H9 (cell line): ENCODE measurements around the gene CDH5. TPM values are rescaled to one million over a fixed set of nuclear protein-coding genes. Genes with fewer than 3 reads are reported as not detected.

Experiments
- DNase-seq: peaks from one replicate; pipeline ENCODE4 v3.0.0-alpha.2; 2017
- H2AFZ ChIP-seq: one replicate; pipeline ENCODE4 v1.6.1; 2013; ENCODE audit warnings: mild to moderate bottlenecking, low read length, control low read depth, moderate library complexity
- H2AK5ac ChIP-seq: 2 replicates; pipeline ENCODE4 v1.6.1; 2013; ENCODE audit warnings: low read length, control low read depth, mixed read lengths; ENCODE audit not compliant: insufficient read length
- H2BK120ac ChIP-seq: one replicate; pipeline ENCODE4 v1.6.1; 2013; ENCODE audit warnings: low read depth, mild to moderate bottlenecking, low read length, control low read depth, inconsistent platforms; ENCODE audit not compliant: poor library complexity, severe bottlenecking
- H2BK12ac ChIP-seq: 2 replicates; pipeline ENCODE4 v1.6.1; 2013; ENCODE audit warnings: low read length, control low read depth, mixed read lengths, low read depth; ENCODE audit not compliant: insufficient read length
- H2BK15ac ChIP-seq: 2 replicates; pipeline ENCODE4 v1.6.1; 2013; ENCODE audit warnings: low read depth, low read length, control low read depth
- H2BK20ac ChIP-seq: one replicate; pipeline ENCODE4 v1.6.1; 2013; ENCODE audit warnings: low read depth, mild to moderate bottlenecking, low read length, control low read depth, inconsistent platforms; ENCODE audit not compliant: poor library complexity, severe bottlenecking
- H2BK5ac ChIP-seq: 2 replicates; pipeline ENCODE4 v1.6.1; 2013; ENCODE audit warnings: low read length, control low read depth, mixed read lengths; ENCODE audit not compliant: insufficient read length
- H3K14ac ChIP-seq: 2 replicates; pipeline ENCODE4 v1.6.1; 2013; ENCODE audit warnings: low read length, control low read depth; ENCODE audit not compliant: insufficient read depth
- H3K18ac ChIP-seq: 2 replicates; pipeline ENCODE4 v1.6.1; 2013; ENCODE audit warnings: low read depth, mild to moderate bottlenecking, mixed read lengths, low read length, control low read depth; ENCODE audit not compliant: insufficient read length
- H3K23ac ChIP-seq: 2 replicates; pipeline ENCODE4 v1.6.1; 2013; ENCODE audit warnings: low read length, control low read depth, mixed read lengths, low read depth; ENCODE audit not compliant: insufficient read length
- H3K23me2 ChIP-seq: 2 replicates; pipeline ENCODE4 v1.6.1; 2013; ENCODE audit warnings: low read depth, mild to moderate bottlenecking, mixed read lengths, low read length, control low read depth; ENCODE audit not compliant: insufficient read length, poor library complexity, severe bottlenecking
- H3K27ac ChIP-seq: 2 replicates; pipeline ENCODE4 v1.5.1; 2013; ENCODE audit warnings: low read length, control low read depth, mixed read lengths, low read depth; ENCODE audit not compliant: insufficient read length
- H3K27me3 ChIP-seq: 2 replicates; pipeline ENCODE4 v1.6.1; 2013; ENCODE audit warnings: low read length, control low read depth, inconsistent platforms; ENCODE audit not compliant: insufficient read depth
- H3K4ac ChIP-seq: 2 replicates; pipeline ENCODE4 v1.6.1; 2013; ENCODE audit warnings: low read depth, mild to moderate bottlenecking, control low read depth, inconsistent platforms, low read length, moderate library complexity
- H3K4me1 ChIP-seq: 2 replicates; pipeline ENCODE4 v1.6.1; 2013; ENCODE audit warnings: low read length, control low read depth, inconsistent platforms; ENCODE audit not compliant: insufficient read depth
- H3K4me2 ChIP-seq: 2 replicates; pipeline ENCODE4 v1.6.1; 2013; ENCODE audit warnings: low read length, control low read depth, mixed read lengths; ENCODE audit not compliant: insufficient read length, insufficient read depth
- H3K56ac ChIP-seq: 2 replicates; pipeline ENCODE4 v1.6.1; 2013; ENCODE audit warnings: low read depth, mild to moderate bottlenecking, mixed read lengths, low read length, control low read depth; ENCODE audit not compliant: insufficient read length
- H3K79me1 ChIP-seq: 2 replicates; pipeline ENCODE4 v1.6.1; 2013; ENCODE audit warnings: low read depth, mild to moderate bottlenecking, moderate library complexity, low read length, control low read depth, inconsistent platforms; ENCODE audit not compliant: insufficient read depth, poor library complexity, severe bottlenecking
- H3K79me2 ChIP-seq: 2 replicates; pipeline ENCODE4 v1.6.1; 2013; ENCODE audit warnings: low read length, control low read depth, inconsistent platforms; ENCODE audit not compliant: insufficient read depth
- H3K9ac ChIP-seq: 2 replicates; pipeline ENCODE4 v1.6.1; 2013; ENCODE audit warnings: low read length, control low read depth, mixed read lengths; ENCODE audit not compliant: insufficient read length; ENCODE audit errors: extremely low read depth
- H3K9me3 ChIP-seq: one replicate; pipeline ENCODE4 v1.6.1; 2013; ENCODE audit warnings: low read depth, low read length, inconsistent platforms; ENCODE audit not compliant: control insufficient read depth
- H3T11ph ChIP-seq: one replicate; pipeline ENCODE4 v1.6.1; 2013; ENCODE audit warnings: mild to moderate bottlenecking, low read length, control low read depth, inconsistent platforms
- H4K20me1 ChIP-seq: one replicate; pipeline ENCODE4 v1.6.1; 2013; ENCODE audit not compliant: control insufficient read depth, insufficient read length, insufficient read depth
- H4K5ac ChIP-seq: 2 replicates; pipeline ENCODE4 v1.6.1; 2013; ENCODE audit warnings: low read depth, mild to moderate bottlenecking, mixed read lengths, low read length, control low read depth; ENCODE audit not compliant: insufficient read length
- H4K8ac ChIP-seq: replicated peaks from 2 replicates; pipeline ENCODE4 v1.6.1; 2013; ENCODE audit warnings: low read length, control low read depth, mixed read lengths, low read depth; ENCODE audit not compliant: insufficient read length
- H4K91ac ChIP-seq: 2 replicates; pipeline ENCODE4 v1.6.1; 2013; ENCODE audit warnings: low read depth, mild to moderate bottlenecking, moderate library complexity, mixed read lengths, low read length, control low read depth; ENCODE audit not compliant: insufficient read length
- H3K27ac Mint-ChIP-seq, 3 experiments: 2 replicates in 2 of 3; 3 replicates in 1 of 3; pipeline ENCODE4 v1.8.0; 2020 to 2021; ENCODE audit warnings: mixed read lengths in 3 of 3, mild to moderate bottlenecking in 1 of 3, moderate library complexity in 1 of 3
- H3K27me3 Mint-ChIP-seq: 2 replicates; pipeline ENCODE4 v1.8.0; 2021; ENCODE audit warnings: low read depth, mild to moderate bottlenecking, moderate library complexity, mixed read lengths
- H3K36me3 Mint-ChIP-seq, 3 experiments: 2 replicates in 2 of 3; 3 replicates in 1 of 3; pipeline ENCODE4 v1.8.0; 2020 to 2021; ENCODE audit warnings: low read depth in 3 of 3, mixed read lengths in 3 of 3; ENCODE audit not compliant: insufficient read depth in 1 of 3
- H3K4me1 Mint-ChIP-seq, 2 experiments: 2 replicates each; pipeline ENCODE4 v1.8.0; 2020; ENCODE audit warnings: mixed read lengths in 2 of 2
- H3K4me3 Mint-ChIP-seq, 2 experiments: 2 replicates in 1 of 2; 3 replicates in 1 of 2; pipeline ENCODE4 v1.8.0; 2020 to 2021; ENCODE audit warnings: mild to moderate bottlenecking in 2 of 2, mixed read lengths in 2 of 2, moderate library complexity in 1 of 2
- H3K9me3 Mint-ChIP-seq, 2 experiments: 2 replicates in 1 of 2; 3 replicates in 1 of 2; pipeline ENCODE4 v1.8.0; 2020; ENCODE audit warnings: mild to moderate bottlenecking in 2 of 2, mixed read lengths in 2 of 2, moderate library complexity in 1 of 2
- WGBS: extraction: QIAGEN DNeasy Blood & Tissue Kit; methylation state at CpG from one replicate; pipeline ENCODE4 v1.1.7; 2013; ENCODE audit warnings: missing lambda C conversion rate, low lambda C conversion rate, mixed read lengths; ENCODE audit not compliant: insufficient read length; ENCODE audit errors: extremely low coverage; 5-methylcytosine and 5-hydroxymethylcytosine counted together
- total RNA-seq: library from RNA; stranded (reverse); gene quantifications from 2 replicates; pipeline ENCODE4 v1.2.1, GENCODE V29; 2021
- TF ChIP-seq, protein P1 (sequence below): fragments of 200-600 bp; sonication (generic); conservative IDR thresholded peaks from 3 replicates; pipeline ENCODE4 v1.8.0; 2021; ENCODE audit warnings: antibody characterized with exemption, mild to moderate bottlenecking

CDH5 gene
- total RNA-seq, 1 experiment from 2014 or later = 0.20 TPM

DNA sequence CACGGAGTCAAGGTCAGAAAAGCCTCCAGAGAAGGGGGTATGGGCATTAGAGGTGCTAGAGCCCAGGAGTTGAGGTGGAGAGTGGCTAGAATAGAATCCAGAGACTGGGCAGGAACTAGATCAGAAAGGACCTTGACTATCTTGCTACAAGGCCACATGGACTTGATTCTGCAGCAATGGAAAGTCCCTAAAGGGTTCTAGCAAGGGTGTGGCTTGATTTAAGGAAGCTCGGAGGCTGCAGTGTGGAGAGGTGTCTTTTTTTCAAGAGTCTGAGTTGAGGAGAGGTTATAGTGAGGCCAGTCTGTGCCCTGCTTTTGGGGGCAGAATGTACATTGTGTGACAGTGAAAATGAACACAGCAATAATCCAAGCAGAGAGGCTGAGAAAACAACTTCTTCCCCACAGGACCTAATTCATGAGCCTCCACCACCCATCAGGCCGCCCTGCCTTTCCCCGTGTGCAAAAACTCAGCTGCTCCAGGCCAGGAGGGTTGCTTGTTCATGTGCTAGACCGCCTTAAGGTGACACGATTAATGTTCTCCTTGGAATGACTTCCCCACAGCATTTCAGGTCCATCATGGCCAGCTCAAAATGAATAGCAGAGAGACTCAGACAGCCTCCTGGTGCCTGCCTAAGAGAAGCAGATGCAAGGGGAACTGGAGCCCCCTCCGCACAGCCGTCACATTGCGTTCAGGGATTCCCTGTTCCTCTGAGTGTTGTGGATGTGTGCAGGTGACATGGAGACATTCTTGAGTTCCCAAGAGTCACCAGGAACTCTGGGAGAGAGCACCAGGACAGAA is 51.9 kb downstream of the CDH5 start:
- H2BK20ac ChIP-seq = no peak overlapping the region
- H3K27me3 ChIP-seq = no peaks in the 10 kb centered on the region
- H2AK5ac ChIP-seq = no peak overlapping the region
- no peak overlapping the region for H4K8ac ChIP-seq
- H3K79me2 ChIP-seq = no peaks in the 10 kb centered on the region
- H2BK12ac ChIP-seq = no peak overlapping the region
- DNase-seq = no peak
- Mint-ChIP-seq H3K27me3 (peaks cover 56% of the 10 kb centered on the region), H3K36me3 (peaks cover 0 to 7% (median 2%) of the 10 kb centered on the region in 3 experiments; a peak in 3 of 7 replicates), H3K27ac (no peak overlapping the region), H3K4me3 (no peak overlapping the region), H3K4me1 (peaks cover 0 to 6% of the 10 kb centered on the region in 2 experiments; a peak in 2 of 4 replicates), H3K9me3 (peaks cover 4 to 9% of the 10 kb centered on the region in 2 experiments)
- no peak overlapping the region for H3K27ac ChIP-seq
- no CpG with 5 or more reads among the region's 9 CpGs for WGBS
- H3K9ac ChIP-seq = no peak overlapping the region
- no peak overlapping the region for H2AFZ ChIP-seq
- H3K4me1 ChIP-seq = no peaks in the 10 kb centered on the region
- H3K23me2 ChIP-seq = no peaks in the 10 kb centered on the region
- no peak overlapping the region for H3K14ac ChIP-seq
- no peak overlapping the region for H4K91ac ChIP-seq
- H4K20me1 ChIP-seq = no peaks in the 10 kb centered on the region
- TF ChIP-seq, protein P1, sequence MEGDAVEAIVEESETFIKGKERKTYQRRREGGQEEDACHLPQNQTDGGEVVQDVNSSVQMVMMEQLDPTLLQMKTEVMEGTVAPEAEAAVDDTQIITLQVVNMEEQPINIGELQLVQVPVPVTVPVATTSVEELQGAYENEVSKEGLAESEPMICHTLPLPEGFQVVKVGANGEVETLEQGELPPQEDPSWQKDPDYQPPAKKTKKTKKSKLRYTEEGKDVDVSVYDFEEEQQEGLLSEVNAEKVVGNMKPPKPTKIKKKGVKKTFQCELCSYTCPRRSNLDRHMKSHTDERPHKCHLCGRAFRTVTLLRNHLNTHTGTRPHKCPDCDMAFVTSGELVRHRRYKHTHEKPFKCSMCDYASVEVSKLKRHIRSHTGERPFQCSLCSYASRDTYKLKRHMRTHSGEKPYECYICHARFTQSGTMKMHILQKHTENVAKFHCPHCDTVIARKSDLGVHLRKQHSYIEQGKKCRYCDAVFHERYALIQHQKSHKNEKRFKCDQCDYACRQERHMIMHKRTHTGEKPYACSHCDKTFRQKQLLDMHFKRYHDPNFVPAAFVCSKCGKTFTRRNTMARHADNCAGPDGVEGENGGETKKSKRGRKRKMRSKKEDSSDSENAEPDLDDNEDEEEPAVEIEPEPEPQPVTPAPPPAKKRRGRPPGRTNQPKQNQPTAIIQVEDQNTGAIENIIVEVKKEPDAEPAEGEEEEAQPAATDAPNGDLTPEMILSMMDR = no peak
- H3K4ac ChIP-seq = no peak overlapping the region
- no peaks in the 10 kb centered on the region for H3K9me3 ChIP-seq
- no peak overlapping the region for H2BK15ac ChIP-seq
- no peak overlapping the region for H2BK5ac ChIP-seq
- H3K79me1 ChIP-seq = no peaks in the 10 kb centered on the region
- H3K18ac ChIP-seq = no peak overlapping the region
- H3T11ph ChIP-seq = no peak overlapping the region
- H2BK120ac ChIP-seq = no peak overlapping the region
- H4K5ac ChIP-seq = no peak overlapping the region
- H3K4me2 ChIP-seq = no peak overlapping the region
- no peak overlapping the region for H3K56ac ChIP-seq
- no peak overlapping the region for H3K23ac ChIP-seq
